GM21576 (cell line): Measurements from ENCODE around the gene MRPL38.
A peak's percentile ranks its signal among the peaks of the same experiment; 100 is the strongest.

Experiments
- ATAC-seq: cut with Tn5 transposase; IDR thresholded peaks from one replicate; pipeline ENCODE4 v1.9.1; 2021; ENCODE audit warnings: mild to moderate bottlenecking, moderate library complexity; ENCODE audit not compliant: unreplicated experiment

The MRPL38 gene

DNA sequence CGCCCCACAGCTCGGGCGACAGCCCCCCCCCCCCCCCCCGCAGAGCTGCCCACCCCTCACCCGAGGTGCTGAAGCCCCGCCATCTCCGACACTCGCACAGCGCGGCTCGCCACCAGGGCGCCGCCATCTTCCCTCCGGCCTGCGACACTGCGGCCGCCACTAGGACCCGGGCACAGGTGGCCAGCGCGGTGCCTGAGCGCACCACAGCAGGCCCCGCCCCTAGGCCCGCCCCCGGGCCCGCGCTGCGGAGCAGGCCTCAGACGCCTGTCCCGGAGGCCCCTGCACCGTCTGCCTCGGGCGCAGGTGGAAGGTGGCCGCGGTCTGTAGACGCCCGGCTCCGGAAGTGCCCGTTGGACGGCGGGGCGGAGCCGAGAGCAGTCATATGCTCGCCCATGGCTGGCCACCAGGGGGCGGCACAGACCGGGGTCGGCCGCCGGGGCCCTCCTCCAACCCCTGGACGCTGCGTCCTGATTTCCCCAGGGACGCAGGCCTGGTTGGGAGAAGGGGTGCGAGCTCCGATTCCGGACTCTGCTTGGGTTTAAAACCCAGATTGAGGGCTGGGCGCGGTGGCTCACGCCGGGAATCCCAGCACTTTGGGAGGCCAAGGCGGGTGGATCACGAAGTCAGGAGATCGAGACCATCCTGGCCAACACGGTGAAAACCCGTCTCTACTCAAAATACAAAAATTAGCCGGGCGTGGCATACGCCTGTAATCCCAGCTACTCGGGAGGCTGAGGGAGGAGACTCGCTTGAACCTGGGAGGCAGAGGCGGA, at the start of gene MRPL38:
Gene MRPL38, minus strand, starts transcription at position 136 of the 773 bp plus-strand sequence. Its CDS starts 9 bp downstream, at position 127.
- peak; percentile 90 for ATAC-seq

- ATAC-seq, result no peak
Measured at GRCh38 chr17:75950855-75951554, 46.3 kb upstream of the MRPL38 start.

DNA sequence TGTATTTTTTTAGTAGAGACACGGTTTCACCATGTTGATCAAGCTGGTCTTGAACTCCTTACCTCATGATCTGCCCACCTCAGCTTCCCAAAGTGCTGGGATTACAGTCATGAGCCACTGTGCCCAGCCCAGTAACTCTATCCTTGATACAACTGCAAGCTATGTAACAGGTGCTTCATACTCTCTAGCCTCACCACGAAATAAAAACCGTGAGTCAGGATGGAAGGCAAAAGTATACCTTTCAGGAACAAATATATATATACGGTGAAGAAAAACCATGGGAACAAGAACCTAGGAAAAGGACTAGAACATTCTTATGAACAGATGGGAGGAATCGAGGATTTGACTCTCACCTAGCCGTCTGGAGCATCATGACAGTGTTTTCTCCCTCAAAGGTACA, 45.7 kb upstream of the MRPL38 start:
- ATAC-seq, result no peak

DNA sequence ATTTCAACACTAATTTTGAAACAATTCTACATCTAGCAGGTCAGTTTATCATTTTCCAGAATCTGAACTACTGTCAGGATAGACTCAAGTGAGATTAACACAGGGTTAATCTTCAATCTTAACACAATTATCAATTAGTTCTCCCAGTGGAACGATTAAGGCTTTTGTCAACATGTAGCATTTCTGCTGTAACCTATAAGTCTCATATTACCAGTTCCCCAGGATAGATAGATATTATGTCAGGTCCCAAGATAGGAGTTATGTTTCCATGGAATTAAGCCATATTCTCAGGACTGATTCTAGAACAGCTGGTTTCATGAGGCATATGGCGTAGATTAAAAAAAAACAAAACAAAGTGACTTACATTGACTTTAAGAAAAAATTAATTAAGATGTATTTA, 40.5 kb upstream of the MRPL38 start:
- ATAC-seq, result no peak

DNA sequence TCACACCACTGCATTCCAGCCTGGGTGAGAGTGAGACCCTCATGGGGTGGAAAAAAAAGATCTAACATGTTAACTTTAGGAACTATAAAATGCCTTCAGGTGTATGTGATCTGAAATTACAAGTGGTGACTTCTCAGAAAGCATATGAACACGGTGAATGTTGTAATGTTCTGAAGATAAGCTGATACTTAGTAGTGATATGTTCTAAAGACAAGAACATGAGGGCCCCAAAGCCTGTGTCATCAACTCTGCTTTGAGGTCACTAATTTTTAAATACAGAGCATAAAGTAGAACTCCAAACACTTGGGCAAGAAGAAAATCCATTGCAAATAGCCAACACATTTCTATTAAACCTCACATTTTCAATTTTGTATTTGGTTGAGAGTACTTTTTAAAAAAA, 38.8 kb upstream of the MRPL38 start:
- no peak for ATAC-seq

GRCh38 chr17:75942473-75942872, 37.8 kb upstream of the MRPL38 start:
- no peak for ATAC-seq

- no peak for ATAC-seq
Measured at GRCh38 chr17:75941442-75941819, 36.7 kb upstream of the MRPL38 start.

- peak; percentile 90 for ATAC-seq
Measured at GRCh38 chr17:75940727-75941441, 36.2 kb upstream of the MRPL38 start, which contains the start of gene FBF1. FBF1 (minus strand) TSS chr17:75941042; CDS start chr17:75938149, 2,893 bp downstream.

DNA sequence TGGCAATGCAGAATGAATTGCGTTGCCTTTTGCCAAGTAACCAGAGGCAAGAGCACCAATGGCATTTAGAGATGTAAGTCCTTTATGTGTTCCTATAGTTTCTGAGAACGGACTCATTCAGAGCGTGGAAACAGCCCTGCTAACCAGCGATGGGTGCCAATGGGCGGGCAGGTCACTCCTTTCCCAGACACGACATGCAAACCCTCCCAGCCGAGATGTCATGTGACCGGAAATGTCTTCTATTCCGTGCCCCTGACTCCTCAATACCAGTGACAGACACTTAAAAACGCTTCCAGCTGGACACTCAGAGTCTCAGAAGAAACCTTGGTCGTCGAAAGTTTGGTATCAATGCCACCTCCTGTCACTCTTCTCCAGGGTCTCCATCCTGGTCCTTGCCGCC, 33.0 kb upstream of the MRPL38 start:
- ATAC-seq, result no peak

GRCh38 chr17:75933808-75934207, 29.1 kb upstream of the MRPL38 start:
- ATAC-seq, result no peak

GRCh38 chr17:75932852-75933251, 28.2 kb upstream of the MRPL38 start:
- ATAC-seq, result no peak

GRCh38 chr17:75931062-75931461, 26.4 kb upstream of the MRPL38 start:
- ATAC-seq, result no peak

DNA sequence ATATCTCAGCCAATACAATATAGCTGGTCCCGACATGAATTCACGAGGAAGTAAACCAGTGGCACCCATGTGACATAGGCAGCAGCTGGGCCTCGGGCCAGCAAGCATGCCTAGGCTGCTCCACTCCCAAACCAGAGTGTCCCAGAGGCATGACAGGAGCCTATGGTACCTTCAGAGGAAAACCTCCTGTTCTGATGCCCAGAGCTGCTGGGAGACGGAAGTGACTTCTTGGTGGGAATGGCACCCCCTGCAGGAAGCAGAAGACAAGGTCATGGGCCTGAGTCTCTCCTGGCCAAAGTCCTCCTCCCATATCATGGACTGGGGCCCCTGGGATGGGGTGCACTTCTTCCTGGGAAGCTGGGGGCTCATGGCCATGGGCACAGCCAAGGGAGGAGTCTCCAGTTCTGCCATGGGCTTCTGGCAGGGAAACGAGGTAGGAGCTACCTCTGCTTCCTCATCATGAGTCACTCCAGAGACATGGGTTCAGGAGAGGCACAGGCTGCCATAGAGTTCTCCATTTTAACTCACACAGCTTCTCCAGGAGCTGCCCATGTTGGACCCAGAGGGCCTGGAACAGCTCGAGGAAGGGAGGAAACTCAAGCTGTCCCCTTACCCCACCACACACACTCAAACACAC, 22.7 kb upstream of the MRPL38 start:
- no peak for ATAC-seq

DNA sequence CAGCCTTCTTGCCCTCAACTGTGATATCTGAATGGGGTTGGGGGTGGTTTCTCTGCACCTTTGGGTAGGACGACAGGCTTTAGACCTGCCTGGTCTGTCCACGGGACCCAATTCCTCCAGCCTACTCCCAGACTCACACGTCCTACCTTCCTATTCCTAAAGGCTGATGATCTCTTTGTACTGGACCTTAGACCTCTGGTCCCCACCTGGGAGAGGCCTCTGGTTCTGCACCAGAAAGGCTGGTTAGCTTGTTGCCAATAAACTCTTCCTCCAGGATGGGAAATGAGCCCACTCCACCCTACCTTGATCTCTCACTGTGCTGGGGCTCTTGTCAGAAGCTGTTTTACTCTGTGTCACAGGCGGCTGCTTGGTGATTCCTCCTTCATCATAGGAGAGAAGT, 21.8 kb upstream of the MRPL38 start:
- no peak for ATAC-seq

DNA sequence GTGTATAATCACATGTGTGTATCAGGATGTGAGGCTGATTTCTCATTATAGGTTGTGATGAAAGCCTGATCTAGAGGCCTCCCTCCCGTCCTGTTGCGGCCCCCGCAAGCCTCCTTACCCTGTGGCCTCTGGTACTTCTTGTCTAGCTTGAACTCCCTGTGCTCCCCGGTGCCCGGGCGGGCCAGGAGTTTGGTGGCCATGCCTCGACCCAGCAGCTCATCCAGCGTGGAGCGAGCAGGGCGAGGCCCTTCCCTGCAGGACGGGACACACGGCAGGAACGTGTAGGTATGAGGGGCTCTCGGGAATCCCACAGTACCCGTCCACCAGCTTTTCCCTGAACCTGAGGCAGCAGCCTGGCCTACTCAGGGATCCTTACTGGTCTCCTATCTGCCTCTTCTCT, 21.2 kb upstream of the MRPL38 start:
- ATAC-seq, result no peak

DNA sequence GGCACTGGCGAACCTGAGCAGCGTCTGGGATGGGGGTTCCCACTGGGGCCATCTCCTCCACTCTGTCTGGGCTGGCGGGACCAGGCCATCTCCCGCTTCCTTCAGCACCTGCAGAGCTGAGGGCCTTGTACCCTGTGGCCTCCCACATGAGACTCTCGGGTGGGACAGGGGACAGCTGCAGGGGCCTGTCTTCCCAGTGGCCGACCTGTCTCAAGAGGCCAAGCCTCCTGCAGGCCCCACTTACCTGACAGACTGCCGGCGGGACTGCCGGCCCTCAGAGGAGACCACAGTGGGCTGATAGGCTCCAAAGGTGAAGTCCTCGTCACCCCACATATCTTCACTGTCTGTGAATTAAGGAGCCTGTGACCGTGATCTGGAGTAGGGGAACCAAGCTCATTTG, 20.4 kb upstream of the MRPL38 start:
- no peak for ATAC-seq

DNA sequence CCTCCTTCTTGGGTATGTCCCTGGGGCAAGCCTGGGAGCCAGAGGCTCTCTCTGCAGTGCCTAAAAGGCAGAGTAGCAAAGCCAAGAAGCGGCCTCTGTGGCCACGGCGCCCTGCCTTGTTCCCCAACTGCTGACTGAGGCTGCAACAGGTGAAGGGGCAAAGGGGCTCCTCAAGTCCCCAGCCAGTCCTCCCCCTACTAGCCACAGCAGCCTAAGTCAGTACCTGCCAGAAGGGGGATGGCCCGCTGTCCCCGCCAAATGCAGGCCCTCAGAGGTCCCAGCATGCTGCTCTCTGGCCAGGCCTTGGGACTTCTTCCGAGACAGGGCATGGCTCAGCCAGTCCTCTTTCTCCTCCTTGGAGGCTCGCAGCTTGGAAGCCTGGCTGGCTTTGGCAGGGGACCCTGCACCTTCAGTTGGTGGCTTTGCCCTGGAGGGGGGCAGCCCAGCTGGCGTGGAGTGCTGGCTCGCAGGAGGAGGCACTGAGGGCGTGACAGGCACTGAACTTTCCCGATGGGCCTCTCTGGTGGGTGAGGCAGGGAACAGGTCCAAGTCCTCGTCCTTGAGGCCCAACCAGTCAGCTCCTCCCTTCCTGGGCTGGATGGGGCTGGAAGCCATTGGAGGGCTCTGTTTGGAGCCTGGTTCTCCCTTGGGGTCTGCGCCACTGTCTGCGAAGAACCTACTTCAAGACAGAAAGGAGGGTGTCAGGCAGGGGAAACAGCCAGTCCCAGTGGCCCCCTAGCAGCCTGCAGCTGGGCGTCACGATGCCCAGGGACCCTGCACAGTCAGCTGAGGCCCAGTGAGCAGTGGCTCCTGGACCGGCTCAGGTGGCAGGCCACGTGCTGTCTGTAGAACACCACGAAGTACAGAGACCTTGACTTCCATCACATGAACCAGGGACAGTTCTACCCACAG, 18.5 kb upstream of the MRPL38 start:
- no peak for ATAC-seq

DNA sequence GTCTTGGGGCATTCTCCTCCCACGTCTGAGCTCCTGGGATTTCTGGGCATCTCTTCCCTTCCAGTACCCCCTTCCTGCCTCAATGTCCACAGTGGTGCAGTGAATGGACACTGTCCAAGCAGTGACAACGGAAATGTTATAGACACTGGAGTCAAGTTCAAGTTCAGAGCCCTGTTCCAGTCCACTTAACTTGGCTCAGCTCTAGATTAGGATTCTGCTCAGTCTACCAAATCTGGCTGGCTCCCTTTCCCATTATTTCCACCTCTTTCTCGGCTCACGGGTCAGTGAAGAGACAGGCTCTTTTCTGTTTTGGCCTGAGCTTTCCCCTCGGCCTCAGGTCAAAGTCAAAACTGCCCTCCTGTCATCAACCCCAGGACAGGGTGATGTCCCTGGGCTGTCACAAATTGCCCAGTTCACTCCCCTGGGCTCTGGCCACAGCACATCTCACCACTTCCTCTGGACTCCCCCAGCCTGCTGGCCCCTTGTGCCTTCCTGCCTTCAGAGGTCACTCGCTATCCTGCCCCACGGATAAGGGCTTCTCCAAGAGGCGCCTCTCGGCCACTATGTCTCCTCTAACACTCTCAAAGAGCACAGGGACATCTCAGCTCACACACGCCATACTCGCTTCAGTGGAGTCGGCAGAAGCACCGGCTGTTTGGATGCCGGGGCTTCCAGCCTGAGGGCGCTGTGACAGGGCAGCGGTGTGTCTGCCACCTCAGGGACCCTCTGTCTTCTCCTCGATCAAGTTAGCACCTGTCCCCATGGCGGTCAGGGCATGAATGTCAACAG, 17.7 kb upstream of the MRPL38 start:
- ATAC-seq, result no peak

GRCh38 chr17:75921596-75921995, 16.9 kb upstream of the MRPL38 start:
- ATAC-seq, result no peak
